ENCODE data around the gene RAB37.

Gene RAB37

DNA sequence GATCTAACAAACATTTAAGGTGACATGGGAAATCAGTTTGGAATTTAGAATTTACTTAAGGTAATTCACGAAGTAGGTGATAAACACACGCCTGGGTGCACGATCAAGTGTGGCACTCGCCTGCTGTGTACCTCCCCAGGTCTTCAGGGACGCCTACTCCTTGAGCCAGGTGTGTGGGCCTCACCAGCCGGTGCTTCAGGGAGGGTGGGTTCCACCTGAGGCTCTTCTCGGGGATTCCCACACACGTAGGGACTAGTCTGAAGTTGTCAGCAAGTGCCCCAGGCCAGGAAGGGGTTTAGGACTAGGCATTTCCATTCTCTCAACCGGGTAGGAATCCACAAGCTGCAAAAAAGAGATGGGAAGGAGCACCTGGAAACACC is 48.9 kb downstream of the RAB37 start:
- Histone ChIP-seq H3K4me3 (ENCODE audit: low read depth, low read length) (no peak overlapping the region), H3K9me3 (ENCODE audit: control insufficient read depth, low read length) (no peaks in the 10 kb centered on the region), H3K36me3 (ENCODE audit: control insufficient read depth, insufficient read depth, low read length) (no peaks in the 10 kb centered on the region), H3K9ac (no peak overlapping the region), H3K27me3 (ENCODE audit: control insufficient read depth, insufficient read depth, low read length) (no peaks in the 10 kb centered on the region), H3K27ac (no peak overlapping the region), H2AFZ (no peak overlapping the region), H3K4me2 (ENCODE audit: low read length) (no peak overlapping the region), H3K4me1 (peaks cover 2% of the 10 kb centered on the region), H3K79me2 (peaks cover 8% of the 10 kb centered on the region)
- TF ChIP-seq, protein P1, sequence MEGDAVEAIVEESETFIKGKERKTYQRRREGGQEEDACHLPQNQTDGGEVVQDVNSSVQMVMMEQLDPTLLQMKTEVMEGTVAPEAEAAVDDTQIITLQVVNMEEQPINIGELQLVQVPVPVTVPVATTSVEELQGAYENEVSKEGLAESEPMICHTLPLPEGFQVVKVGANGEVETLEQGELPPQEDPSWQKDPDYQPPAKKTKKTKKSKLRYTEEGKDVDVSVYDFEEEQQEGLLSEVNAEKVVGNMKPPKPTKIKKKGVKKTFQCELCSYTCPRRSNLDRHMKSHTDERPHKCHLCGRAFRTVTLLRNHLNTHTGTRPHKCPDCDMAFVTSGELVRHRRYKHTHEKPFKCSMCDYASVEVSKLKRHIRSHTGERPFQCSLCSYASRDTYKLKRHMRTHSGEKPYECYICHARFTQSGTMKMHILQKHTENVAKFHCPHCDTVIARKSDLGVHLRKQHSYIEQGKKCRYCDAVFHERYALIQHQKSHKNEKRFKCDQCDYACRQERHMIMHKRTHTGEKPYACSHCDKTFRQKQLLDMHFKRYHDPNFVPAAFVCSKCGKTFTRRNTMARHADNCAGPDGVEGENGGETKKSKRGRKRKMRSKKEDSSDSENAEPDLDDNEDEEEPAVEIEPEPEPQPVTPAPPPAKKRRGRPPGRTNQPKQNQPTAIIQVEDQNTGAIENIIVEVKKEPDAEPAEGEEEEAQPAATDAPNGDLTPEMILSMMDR (IDR thresholded peaks at IDR 0.05) = no peak

GRCh38 chr17:74786431-74787055 is 49.5 kb downstream of the RAB37 start:
- TF ChIP-seq, protein P1 (IDR thresholded peaks at IDR 0.05) = no peak
- H3K27ac ChIP-seq = no peak overlapping the region
- no peaks in the 10 kb centered on the region for H3K36me3 ChIP-seq (ENCODE audit: control insufficient read depth, insufficient read depth, low read length)
- no peak overlapping the region for H3K4me3 ChIP-seq (ENCODE audit: low read depth, low read length)
- H2AFZ ChIP-seq = no peak overlapping the region
- H3K27me3 ChIP-seq (ENCODE audit: control insufficient read depth, insufficient read depth, low read length) = no peaks in the 10 kb centered on the region
- peaks cover 5% of the 10 kb centered on the region for H3K4me1 ChIP-seq
- peaks cover 6% of the 10 kb centered on the region for H3K79me2 ChIP-seq
- no peak overlapping the region for H3K9ac ChIP-seq
- H3K4me2 ChIP-seq (ENCODE audit: low read length) = no peak overlapping the region
- H3K9me3 ChIP-seq (ENCODE audit: control insufficient read depth, low read length) = no peaks in the 10 kb centered on the region

DNA sequence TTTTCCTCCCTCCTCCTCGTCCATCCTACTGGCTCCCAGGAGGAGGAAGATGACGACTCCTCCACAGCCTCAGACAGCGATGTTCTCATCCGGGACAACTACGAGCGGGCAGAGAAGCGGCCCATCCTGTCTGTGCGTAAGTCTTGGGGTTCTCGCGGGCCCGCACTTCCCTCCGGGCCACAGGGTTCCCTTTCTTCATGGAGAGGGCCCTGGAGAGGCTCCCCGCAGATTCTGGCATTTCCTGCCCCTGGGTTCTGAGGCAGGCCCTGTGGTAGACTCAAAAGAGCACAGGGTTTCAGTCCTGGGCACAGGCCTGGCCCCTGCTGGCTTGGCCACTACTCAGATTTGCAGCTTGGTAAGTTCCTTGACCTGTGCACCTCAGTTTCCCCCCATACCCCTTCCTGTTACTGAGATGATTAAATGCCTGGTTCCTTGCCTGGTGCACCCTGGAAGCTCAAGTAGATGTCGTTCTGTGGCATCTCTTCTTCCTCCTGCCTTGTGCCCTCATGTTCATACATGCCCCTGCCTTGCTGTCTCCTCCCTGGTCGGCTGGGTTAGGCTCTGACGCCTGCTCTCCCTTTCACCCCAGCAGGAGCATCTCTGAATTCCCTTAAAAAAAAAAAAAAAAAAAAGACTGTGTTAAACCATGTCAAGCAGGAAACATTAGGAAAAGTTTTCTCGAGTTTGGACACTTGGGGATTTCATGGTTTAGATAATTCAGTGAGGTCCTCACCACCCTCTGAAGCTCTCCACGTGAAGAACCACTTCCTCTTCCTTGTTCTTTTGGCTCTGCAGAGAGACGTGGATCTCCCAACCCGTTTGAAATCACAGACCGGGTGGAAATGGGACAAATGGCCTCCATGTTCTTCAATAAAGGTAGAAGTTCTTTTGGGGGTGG is 53.4 kb downstream of the RAB37 start:
- Histone ChIP-seq H3K9ac (no peak overlapping the region), H3K4me1 (peaks cover 5% of the 10 kb centered on the region), H3K4me2 (ENCODE audit: low read length) (no peak overlapping the region), H3K4me3 (ENCODE audit: low read depth, low read length) (no peak overlapping the region), H3K36me3 (ENCODE audit: control insufficient read depth, insufficient read depth, low read length) (no peaks in the 10 kb centered on the region), H3K27me3 (ENCODE audit: control insufficient read depth, insufficient read depth, low read length) (no peaks in the 10 kb centered on the region), H3K27ac (no peak overlapping the region), H3K9me3 (ENCODE audit: control insufficient read depth, low read length) (no peaks in the 10 kb centered on the region), H2AFZ (no peak overlapping the region), H3K79me2 (peaks cover 3% of the 10 kb centered on the region)
- TF ChIP-seq, protein P1 (IDR thresholded peaks at IDR 0.05) = no peak

DNA sequence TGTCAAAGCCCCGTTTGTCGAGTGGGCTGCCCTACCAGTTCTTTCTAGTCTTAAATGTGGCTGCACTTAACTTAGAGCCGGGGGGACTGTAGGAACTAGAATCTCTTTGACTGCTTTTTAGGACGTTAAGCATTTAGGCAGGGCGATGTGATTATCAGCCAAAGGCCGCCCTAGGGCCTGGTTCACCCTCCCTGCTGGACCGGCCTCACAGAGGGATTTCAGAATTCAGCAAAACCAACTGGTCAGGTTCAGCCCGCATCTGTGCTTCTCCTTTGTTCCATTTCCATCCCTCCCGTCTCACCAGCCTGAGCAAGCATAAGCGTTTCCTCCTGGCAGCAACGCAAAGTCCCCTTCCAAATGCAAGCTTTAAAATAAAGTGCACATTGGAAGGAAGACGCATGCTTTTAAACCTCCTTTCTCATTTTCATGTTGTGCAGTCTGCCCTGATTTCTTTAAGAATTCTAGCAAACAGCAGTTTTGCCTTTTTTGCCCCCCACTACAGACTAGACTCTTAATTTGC is 55.6 kb downstream of the RAB37 start:
- H2AFZ ChIP-seq = no peak overlapping the region
- H3K4me2 ChIP-seq (ENCODE audit: low read length) = no peak overlapping the region
- H3K9me3 ChIP-seq (ENCODE audit: control insufficient read depth, low read length) = no peaks in the 10 kb centered on the region
- peaks cover 5% of the 10 kb centered on the region for H3K4me1 ChIP-seq
- H3K79me2 ChIP-seq = no peaks in the 10 kb centered on the region
- no peaks in the 10 kb centered on the region for H3K36me3 ChIP-seq (ENCODE audit: control insufficient read depth, insufficient read depth, low read length)
- no peak overlapping the region for H3K9ac ChIP-seq
- TF ChIP-seq, protein P1 (IDR thresholded peaks at IDR 0.05) = no peak
- no peak overlapping the region for H3K4me3 ChIP-seq (ENCODE audit: low read depth, low read length)
- H3K27me3 ChIP-seq (ENCODE audit: control insufficient read depth, insufficient read depth, low read length) = no peaks in the 10 kb centered on the region
- no peak overlapping the region for H3K27ac ChIP-seq

All from parathyroid adenoma (tissue), 2 donors.